PC-3 (cell line): ENCODE results near the gene ALG12. TPM values are rescaled to one million over a fixed set of nuclear protein-coding genes. Genes with fewer than 3 reads are reported as not detected.

Source experiments
- ATAC-seq: fragments of 200-7000 bp; cut with Tn5 transposase; 2 replicates; pipeline ENCODE4 v1.9.1; 2020; ENCODE audit warnings: mild to moderate bottlenecking, moderate library complexity
- BruUV-seq: library from RNA; stranded (reverse); fragments of 400-500 nt; replicated peaks from 2 replicates; lab custom pipeline; 2021; lab: Mats Ljungman, UMichigan
- CTCF ChIA-PET: fragments of 300-600 bp; sonication (Branson Sonifier 250); formaldehyde crosslinking; loops from one replicate; lab custom pipeline; 2022; ENCODE audit warnings: antibody characterized with exemption; lab: Charles Lee
- POLR2A ChIA-PET: fragments of 300-600 bp; sonication (Branson Sonifier 250); formaldehyde crosslinking; loops from one replicate; lab custom pipeline; 2022; ENCODE audit warnings: antibody characterized with exemption; ENCODE audit not compliant: unreplicated experiment; lab: Charles Lee
- DNase-seq: peaks from one replicate; pipeline ENCODE4 v3.0.0-alpha.2; 2015
- H2AFZ ChIP-seq: fragments of 300-600 bp; sonication (generic); 2 replicates; pipeline ENCODE4 v1.6.0; 2016; ENCODE audit warnings: antibody characterized with exemption, low read length
- H3F3A ChIP-seq: fragments of 300-600 bp; sonication (generic); one replicate; pipeline ENCODE4 v1.6.0; 2017; ENCODE audit warnings: antibody characterized with exemption, low read length, control low read depth, mild to moderate bottlenecking; ENCODE audit not compliant: unreplicated experiment
- H3K27ac ChIP-seq: fragments of 300-600 bp; sonication (generic); 2 replicates; pipeline ENCODE4 v1.5.1; 2016; ENCODE audit warnings: mild to moderate bottlenecking, low read length
- H3K27me3 ChIP-seq: fragments of 300-600 bp; sonication (generic); 2 replicates; pipeline ENCODE4 v1.6.1; 2016; ENCODE audit warnings: low read length, mixed read lengths
- H3K36me3 ChIP-seq: fragments of 300-600 bp; sonication (generic); 2 replicates; pipeline ENCODE4 v1.6.1; 2016; ENCODE audit warnings: low read depth, mixed run types, low read length, mixed read lengths
- H3K4me1 ChIP-seq: fragments of 300-600 bp; sonication (generic); 2 replicates; pipeline ENCODE4 v1.5.1; 2016; ENCODE audit warnings: low read length; ENCODE audit not compliant: insufficient read depth
- H3K4me2 ChIP-seq: fragments of 300-600 bp; sonication (generic); 2 replicates; pipeline ENCODE4 v1.6.0; 2016; ENCODE audit warnings: low read length
- H3K4me3 ChIP-seq: fragments of 300-600 bp; sonication (generic); 2 replicates; pipeline ENCODE4 v1.5.1; 2016; ENCODE audit warnings: mild to moderate bottlenecking, low read length, mixed read lengths
- H3K79me2 ChIP-seq: fragments of 300-600 bp; sonication (generic); 2 replicates; pipeline ENCODE4 v1.6.1; 2017; ENCODE audit warnings: low read length, mixed read lengths
- H3K9ac ChIP-seq: fragments of 300-600 bp; sonication (generic); 2 replicates; pipeline ENCODE4 v1.6.0; 2016; ENCODE audit warnings: mild to moderate bottlenecking, low read length
- H3K9me2 ChIP-seq: fragments of 300-600 bp; sonication (generic); replicated peaks from 2 replicates; pipeline ENCODE4 v1.6.1; 2016; ENCODE audit warnings: mixed run types, low read length, mixed read lengths
- H3K9me3 ChIP-seq: fragments of 300-600 bp; sonication (generic); 2 replicates; pipeline ENCODE4 v1.6.1; 2016; ENCODE audit warnings: low read length, mixed read lengths
- H4K20me1 ChIP-seq: fragments of 300-600 bp; sonication (generic); 2 replicates; pipeline ENCODE4 v1.6.1; 2016; ENCODE audit warnings: low read length, mixed read lengths
- EZH2 ChIP-seq: fragments of 300-600 bp; sonication (generic); IDR thresholded peaks from one replicate; pipeline ENCODE4 v1.6.1; 2017; ENCODE audit warnings: antibody characterized with exemption, mild to moderate bottlenecking, low read length; ENCODE audit not compliant: unreplicated experiment
- EZH2phosphoT487 ChIP-seq: fragments of 300-600 bp; sonication (generic); IDR thresholded peaks from 2 replicates; pipeline ENCODE4 v1.6.1; 2018; ENCODE audit warnings: mild to moderate bottlenecking, antibody characterized with exemption, low read length, borderline replicate concordance
- intact Hi-C: fragments of 100-400 bp; cut with micrococcal nuclease; formaldehyde crosslinking; loops from 2 replicates; pipeline ENCODE4 v1.9.0; 2023
- total RNA-seq: library from RNA; depleted of rRNA; stranded (reverse); fragments of >200 nt; gene quantifications from 2 replicates; pipeline ENCODE4 v1.2.3, GENCODE V29; 2014
- TF ChIP-seq, protein P1 (sequence below): fragments of 300-600 bp; sonication (generic); conservative IDR thresholded peaks from 2 replicates; pipeline ENCODE4 v1.5.1; 2017; ENCODE audit warnings: antibody characterized with exemption, low read depth, mild to moderate bottlenecking, low read length

ALG12 gene
- total RNA-seq, 1 experiment from 2014 or later: 12.1 TPM

- Histone ChIP-seq H3K79me2 (peaks cover 24% of the 10 kb centered on the region), H3K9ac (no peak overlapping the region), H3F3A (no peaks in the 10 kb centered on the region), H3K27me3 (no peaks in the 10 kb centered on the region), H3K9me2 (no peaks in the 10 kb centered on the region), H3K27ac (no peak overlapping the region), H3K36me3 (peaks cover 17% of the 10 kb centered on the region), H3K9me3 (no peaks in the 10 kb centered on the region), H3K4me2 (no peak overlapping the region), H3K4me3 (no peak overlapping the region), H3K4me1 (peaks cover 21% of the 10 kb centered on the region), H4K20me1 (peaks cover 16% of the 10 kb centered on the region), H2AFZ (no peak overlapping the region)
- ATAC-seq: no peak
- POLR2A ChIA-PET: no interaction called here
- no peak for DNase-seq
- no TSS peak for BruUV-seq
- TF ChIP-seq EZH2phosphoT487: no peak
- TF ChIP-seq, protein P1, sequence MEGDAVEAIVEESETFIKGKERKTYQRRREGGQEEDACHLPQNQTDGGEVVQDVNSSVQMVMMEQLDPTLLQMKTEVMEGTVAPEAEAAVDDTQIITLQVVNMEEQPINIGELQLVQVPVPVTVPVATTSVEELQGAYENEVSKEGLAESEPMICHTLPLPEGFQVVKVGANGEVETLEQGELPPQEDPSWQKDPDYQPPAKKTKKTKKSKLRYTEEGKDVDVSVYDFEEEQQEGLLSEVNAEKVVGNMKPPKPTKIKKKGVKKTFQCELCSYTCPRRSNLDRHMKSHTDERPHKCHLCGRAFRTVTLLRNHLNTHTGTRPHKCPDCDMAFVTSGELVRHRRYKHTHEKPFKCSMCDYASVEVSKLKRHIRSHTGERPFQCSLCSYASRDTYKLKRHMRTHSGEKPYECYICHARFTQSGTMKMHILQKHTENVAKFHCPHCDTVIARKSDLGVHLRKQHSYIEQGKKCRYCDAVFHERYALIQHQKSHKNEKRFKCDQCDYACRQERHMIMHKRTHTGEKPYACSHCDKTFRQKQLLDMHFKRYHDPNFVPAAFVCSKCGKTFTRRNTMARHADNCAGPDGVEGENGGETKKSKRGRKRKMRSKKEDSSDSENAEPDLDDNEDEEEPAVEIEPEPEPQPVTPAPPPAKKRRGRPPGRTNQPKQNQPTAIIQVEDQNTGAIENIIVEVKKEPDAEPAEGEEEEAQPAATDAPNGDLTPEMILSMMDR: no peak
- no peak for TF ChIP-seq EZH2
- CTCF ChIA-PET: no interaction called here
- intact Hi-C loops: no loop called here
Observed at GRCh38 chr22:49958366-49958921, 40.2 kb upstream of the ALG12 start.

DNA sequence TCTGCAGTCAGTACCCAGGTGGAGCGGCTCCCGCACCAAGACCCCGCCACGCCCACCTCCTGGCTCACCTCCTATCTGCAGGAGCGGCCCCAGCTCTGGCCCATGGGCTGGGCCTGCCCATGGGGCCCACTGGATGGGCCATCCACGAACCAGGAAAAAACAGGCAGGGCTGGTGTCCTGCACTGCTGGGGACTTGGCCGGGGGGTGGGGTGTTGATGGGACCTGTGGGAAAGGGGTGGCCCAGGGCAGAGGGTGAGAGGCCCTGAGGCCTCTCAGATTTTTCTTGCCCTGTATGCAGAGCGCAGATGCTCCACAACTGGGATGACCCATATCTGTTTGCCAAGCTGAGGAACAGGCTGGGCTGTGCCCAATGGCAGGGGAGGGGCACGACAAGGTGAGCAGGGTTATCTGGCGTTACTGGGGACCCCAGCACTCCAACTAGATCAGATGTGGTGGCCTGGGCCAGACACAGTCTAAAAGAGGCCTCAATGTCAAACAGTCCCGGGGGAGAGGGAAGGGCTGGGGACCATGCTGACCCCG, 39.7 kb upstream of the ALG12 start:
- H3K4me2 ChIP-seq: no peak overlapping the region
- H3K4me1 ChIP-seq: peaks cover 15% of the 10 kb centered on the region
- intact Hi-C loops: no loop called here
- TF ChIP-seq, protein P1: no peak
- no peak for TF ChIP-seq EZH2
- no peak for TF ChIP-seq EZH2phosphoT487
- ChIA-PET POLR2A (no interaction called here), CTCF (no interaction called here)
- H3K27ac ChIP-seq: no peak overlapping the region
- no peak overlapping the region for H2AFZ ChIP-seq
- no peaks in the 10 kb centered on the region for H3K9me2 ChIP-seq
- H3K79me2 ChIP-seq: peaks cover 19% of the 10 kb centered on the region
- H3F3A ChIP-seq: no peaks in the 10 kb centered on the region
- H3K36me3 ChIP-seq: peaks cover 11% of the 10 kb centered on the region
- no peaks in the 10 kb centered on the region for H3K27me3 ChIP-seq
- ATAC-seq (no peak), DNase-seq (no peak)
- no peak overlapping the region for H3K4me3 ChIP-seq
- H3K9ac ChIP-seq: no peak overlapping the region
- no TSS peak for BruUV-seq
- peaks cover 11% of the 10 kb centered on the region for H4K20me1 ChIP-seq
- H3K9me3 ChIP-seq: no peaks in the 10 kb centered on the region
